GM19324 (cell line): Measurements from ENCODE around the gene LAPTM5.

Source experiments
- ATAC-seq: cut with Tn5 transposase; IDR thresholded peaks from one replicate; pipeline ENCODE4 v1.9.1; 2021; ENCODE audit warnings: mild to moderate bottlenecking, moderate library complexity; ENCODE audit not compliant: unreplicated experiment, low FRiP score

The LAPTM5 gene

GRCh38 chr1:30686236-30686935, 71.2 kb downstream of the LAPTM5 start:
- ATAC-seq, result no peak

DNA sequence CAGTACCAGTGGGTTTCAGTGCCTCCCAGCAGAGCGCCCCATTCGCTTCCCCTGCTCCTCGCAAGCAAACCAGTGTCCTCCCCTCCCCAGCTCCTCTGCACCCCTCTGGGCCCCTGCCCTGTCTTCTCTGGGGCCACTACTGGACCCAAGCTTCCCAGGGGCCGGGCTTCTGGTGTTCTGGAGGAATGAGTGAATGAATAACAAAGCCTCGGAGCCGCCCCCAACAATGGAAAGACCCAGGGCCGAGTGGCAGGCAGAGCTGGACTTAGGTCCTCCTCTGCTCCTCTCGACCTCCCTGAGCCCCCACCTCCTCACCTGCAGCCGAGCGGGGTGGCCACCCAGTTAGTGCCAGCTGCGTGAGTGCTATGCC, 71.8 kb downstream of the LAPTM5 start:
- no peak for ATAC-seq

DNA sequence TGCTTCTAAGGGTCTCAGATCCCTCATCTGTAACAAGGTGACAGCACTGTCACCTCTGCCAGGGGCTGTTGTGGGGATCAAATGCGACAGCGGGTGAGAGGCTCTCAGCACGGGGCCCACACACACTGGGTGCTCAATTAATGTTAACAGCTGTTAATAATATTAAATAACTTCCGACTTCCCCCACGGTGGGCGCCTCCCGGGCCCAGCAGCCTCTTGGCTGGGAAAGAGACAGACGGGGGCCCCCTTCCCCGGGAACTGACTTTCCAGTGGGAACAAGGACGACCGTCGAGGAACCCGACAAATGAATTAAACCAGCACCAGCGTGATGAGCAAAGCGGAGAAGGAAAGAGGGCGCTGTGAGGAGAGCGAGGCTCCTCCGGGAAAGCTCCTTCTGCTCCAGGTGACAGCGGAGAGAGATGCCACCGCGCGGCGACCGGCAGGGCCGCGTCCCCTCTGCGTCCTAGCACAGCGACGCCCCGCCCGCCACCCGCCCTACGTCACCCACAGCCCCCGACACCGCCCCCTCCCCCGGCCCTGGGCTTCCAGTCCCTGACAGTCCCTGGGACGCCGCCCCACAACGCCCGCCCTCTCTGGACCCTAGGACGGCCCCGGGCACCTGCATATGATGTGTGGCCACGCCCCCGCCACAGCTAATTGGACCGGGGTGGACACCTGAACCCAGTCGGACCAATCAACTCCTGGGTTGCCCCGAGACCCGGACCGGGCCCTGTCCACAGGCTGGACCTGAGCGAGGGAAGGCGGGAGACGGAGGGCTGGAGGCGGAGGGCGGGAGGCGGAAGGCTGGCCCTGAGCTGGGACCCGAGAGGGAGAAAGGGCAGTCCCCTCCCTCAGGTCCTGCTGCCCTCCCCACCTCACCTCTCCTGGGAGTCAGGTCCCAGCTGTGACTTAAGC, 72.4 kb downstream of the LAPTM5 start:
- ATAC-seq, result no peak

DNA sequence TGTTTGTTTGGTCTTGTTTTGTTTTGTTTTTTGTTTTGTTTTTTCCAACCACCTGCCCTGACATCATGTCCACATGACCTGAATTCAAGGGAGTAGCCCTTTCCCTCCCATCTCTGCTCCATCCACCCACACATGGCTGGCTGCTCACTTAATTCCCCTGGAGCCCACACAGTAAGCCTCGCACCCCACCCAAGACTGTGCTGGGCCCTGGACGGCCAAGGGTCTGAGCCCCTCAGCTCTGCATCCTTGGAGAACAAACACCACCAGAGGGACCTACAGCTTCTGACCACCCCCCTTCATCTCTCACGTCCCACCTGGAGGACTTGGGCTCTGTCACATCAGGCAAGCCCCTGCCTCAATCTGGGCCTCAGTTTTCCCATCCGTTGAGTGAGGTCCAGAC, 73.3 kb downstream of the LAPTM5 start:
- ATAC-seq, result no peak

DNA sequence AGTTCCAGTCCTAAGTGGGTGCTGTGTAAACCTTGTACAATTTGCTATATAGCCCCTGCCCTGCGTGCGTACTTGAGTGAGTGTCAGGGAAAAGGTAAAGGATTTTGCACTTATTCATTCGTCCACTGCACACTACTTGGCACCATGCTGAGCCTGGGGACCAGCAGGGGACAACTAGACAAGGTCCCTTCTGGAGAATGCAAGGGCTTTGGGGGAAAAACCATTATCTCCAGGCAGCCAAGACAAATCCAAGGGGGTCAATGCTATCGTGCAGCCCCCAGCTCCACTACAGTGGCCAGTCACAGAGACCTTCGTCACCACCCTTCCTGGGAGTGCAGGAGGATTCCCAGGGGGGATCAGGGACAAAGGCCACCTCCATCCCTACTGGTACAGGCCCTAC, 73.9 kb downstream of the LAPTM5 start:
- ATAC-seq, result no peak
